ENCODE measurements around the gene RPS21.

GRCh38 chr20:62412194-62413024, 25.5 kb downstream of the RPS21 start:
- TF ChIP-seq, protein P1, sequence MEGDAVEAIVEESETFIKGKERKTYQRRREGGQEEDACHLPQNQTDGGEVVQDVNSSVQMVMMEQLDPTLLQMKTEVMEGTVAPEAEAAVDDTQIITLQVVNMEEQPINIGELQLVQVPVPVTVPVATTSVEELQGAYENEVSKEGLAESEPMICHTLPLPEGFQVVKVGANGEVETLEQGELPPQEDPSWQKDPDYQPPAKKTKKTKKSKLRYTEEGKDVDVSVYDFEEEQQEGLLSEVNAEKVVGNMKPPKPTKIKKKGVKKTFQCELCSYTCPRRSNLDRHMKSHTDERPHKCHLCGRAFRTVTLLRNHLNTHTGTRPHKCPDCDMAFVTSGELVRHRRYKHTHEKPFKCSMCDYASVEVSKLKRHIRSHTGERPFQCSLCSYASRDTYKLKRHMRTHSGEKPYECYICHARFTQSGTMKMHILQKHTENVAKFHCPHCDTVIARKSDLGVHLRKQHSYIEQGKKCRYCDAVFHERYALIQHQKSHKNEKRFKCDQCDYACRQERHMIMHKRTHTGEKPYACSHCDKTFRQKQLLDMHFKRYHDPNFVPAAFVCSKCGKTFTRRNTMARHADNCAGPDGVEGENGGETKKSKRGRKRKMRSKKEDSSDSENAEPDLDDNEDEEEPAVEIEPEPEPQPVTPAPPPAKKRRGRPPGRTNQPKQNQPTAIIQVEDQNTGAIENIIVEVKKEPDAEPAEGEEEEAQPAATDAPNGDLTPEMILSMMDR (IDR thresholded peaks at IDR 0.05; ENCODE audit: poor library complexity, severe bottlenecking), result no peak
- no peak for TF ChIP-seq REST (IDR thresholded peaks at IDR 0.05; ENCODE audit: borderline replicate concordance)
- TF ChIP-seq SMC3 (conservative IDR thresholded peaks at IDR 0.05; ENCODE audit: poor library complexity), result no peak
- no peak for TF ChIP-seq MXI1 (conservative IDR thresholded peaks at IDR 0.05; ENCODE audit: poor library complexity, severe bottlenecking)
- TF ChIP-seq POLR2AphosphoS5 (IDR thresholded peaks at IDR 0.05), result no peak
- TF ChIP-seq EZH2 (IDR thresholded peaks at IDR 0.05; ENCODE audit: borderline replicate concordance, insufficient read depth, low read length, poor library complexity, severe bottlenecking), result no peak
- TF ChIP-seq RAD21 (conservative IDR thresholded peaks at IDR 0.05), result no peak
- no peak for TF ChIP-seq EP300 (conservative IDR thresholded peaks at IDR 0.05; ENCODE audit: poor library complexity, severe bottlenecking)

All from neural cell (in vitro differentiated cells).